Keratinocyte (primary cell): ENCODE results near the gene CUTA. TPM values are rescaled to one million over a fixed set of nuclear protein-coding genes. Genes with fewer than 3 reads are reported as not detected.

Experiments used
- DNase-seq: peaks from one replicate; pipeline ENCODE4 v3.0.0-alpha.2; 2011; ENCODE audit warnings: low read depth, missing footprints, low spot score
- FAIRE-seq: peaks from 2 replicates; lab custom pipeline; 2011; peaks lifted over from hg19 to GRCh38; lab: Jason Lieb, UNC
- H2AFZ ChIP-seq: 2 replicates; pipeline ENCODE4 v1.6.0; 2012; ENCODE audit warnings: low read length, control low read depth, inconsistent platforms; ENCODE audit not compliant: control insufficient read depth
- H3K27ac ChIP-seq: 2 replicates; pipeline ENCODE4 v1.5.1; 2011; ENCODE audit warnings: low read length; ENCODE audit not compliant: control insufficient read depth, insufficient read depth
- H3K27me3 ChIP-seq: 3 replicates; pipeline ENCODE4 v1.6.0; 2011; ENCODE audit warnings: low read length; ENCODE audit not compliant: control insufficient read depth, insufficient read depth; ENCODE audit errors: extremely low read depth
- H3K36me3 ChIP-seq, 2 experiments: 2 replicates in 1 of 2; 3 replicates in 1 of 2; pipeline ENCODE4 v1.5.1; 2011; ENCODE audit warnings: low read length in 2 of 2, mild to moderate bottlenecking in 1 of 2; ENCODE audit not compliant: control insufficient read depth in 2 of 2, insufficient read depth in 2 of 2; ENCODE audit errors: extremely low read depth in 1 of 2
- H3K4me1 ChIP-seq: 3 replicates; pipeline ENCODE4 v1.5.1; 2011; ENCODE audit warnings: low read length; ENCODE audit not compliant: control insufficient read depth, insufficient read depth; ENCODE audit errors: extremely low read depth
- H3K4me2 ChIP-seq: 3 replicates; pipeline ENCODE4 v1.6.0; 2011; ENCODE audit warnings: low read depth, low read length; ENCODE audit not compliant: control insufficient read depth, insufficient read depth; ENCODE audit errors: extremely low read depth
- H3K4me3 ChIP-seq, 3 experiments: fragments of 200-600 bp in 1 of 3; sonication (generic) in 1 of 3; 2 replicates in 2 of 3; 3 replicates in 1 of 3; pipeline ENCODE4 v1.5.1; 2011 to 2016; ENCODE audit warnings: low read length in 3 of 3, mild to moderate bottlenecking in 3 of 3, control low read depth in 2 of 3, inconsistent platforms in 1 of 3, low read depth in 1 of 3, mixed read lengths in 1 of 3, mixed run types in 1 of 3, moderate library complexity in 1 of 3; ENCODE audit not compliant: control insufficient read depth in 2 of 3, insufficient read depth in 2 of 3; ENCODE audit errors: extremely low read depth in 1 of 3
- H3K79me2 ChIP-seq: 2 replicates; pipeline ENCODE4 v1.6.0; 2012; ENCODE audit warnings: low read length; ENCODE audit not compliant: control insufficient read depth, insufficient read depth
- H3K9ac ChIP-seq: 3 replicates; pipeline ENCODE4 v1.6.0; 2011; ENCODE audit warnings: low read length; ENCODE audit not compliant: control insufficient read depth, insufficient read depth; ENCODE audit errors: extremely low read depth
- H3K9me1 ChIP-seq: 3 replicates; pipeline ENCODE4 v1.6.0; 2011; ENCODE audit warnings: low read length; ENCODE audit not compliant: control insufficient read depth, insufficient read depth; ENCODE audit errors: extremely low read depth
- H3K9me3 ChIP-seq: 2 replicates; pipeline ENCODE4 v1.5.1; 2012; ENCODE audit warnings: low read depth, low read length; ENCODE audit not compliant: control insufficient read depth
- H4K20me1 ChIP-seq: 3 replicates; pipeline ENCODE4 v1.6.0; 2011; ENCODE audit warnings: low read length; ENCODE audit not compliant: control insufficient read depth, insufficient read depth; ENCODE audit errors: extremely low read depth
- EZH2 ChIP-seq: IDR thresholded peaks from one replicate; pipeline ENCODE4 v1.6.1; 2012; ENCODE audit warnings: inconsistent platforms, mild to moderate bottlenecking, low read length, moderate library complexity
- dilution Hi-C: fragments of 300-500 bp; cut with MboI; formaldehyde crosslinking; loops from one replicate; pipeline ENCODE4 v1.7.0; 2020; ENCODE audit warnings: low sequenced_read_pairs; ENCODE audit not compliant: extremely low pct_ligation_motif_present
- polyA plus RNA-seq, 5 experiments: library from polyadenylated mRNA; depleted of rRNA in 3 of 5; stranded (reverse) in 3 of 5; stranded (forward) in 1 of 5; unstranded in 1 of 5; fragments of >200 nt; gene quantifications; 1 replicate in 1 of 5; 2 replicates in 3 of 5; 3 replicates in 1 of 5; pipeline versions ENCODE4 v1.2.1 to v1.2.3, GENCODE V29; 2011 to 2012; ENCODE audit warnings: missing spikeins in 2 of 5, low read depth in 1 of 5, low replicate concordance in 1 of 5
- TF ChIP-seq, protein P1 (sequence below), 3 experiments: IDR thresholded peaks in 1 of 3; conservative IDR thresholded peaks in 1 of 3; optimal IDR thresholded peaks in 1 of 3; 2 replicates in 2 of 3; 3 replicates in 1 of 3; pipeline versions ENCODE3 to v1.5.1; 2011; ENCODE audit warnings: low read length in 3 of 3, mild to moderate bottlenecking in 3 of 3, moderate library complexity in 2 of 3, control low read depth in 1 of 3, inconsistent platforms in 1 of 3; ENCODE audit not compliant: insufficient read depth in 2 of 3; ENCODE audit errors: extremely low read depth in 1 of 3

The CUTA gene
- polyA plus RNA-seq, 1 donor (not counting 4 experiments of a cell fraction or from before 2014, with no cell fraction given): 178 TPM

DNA sequence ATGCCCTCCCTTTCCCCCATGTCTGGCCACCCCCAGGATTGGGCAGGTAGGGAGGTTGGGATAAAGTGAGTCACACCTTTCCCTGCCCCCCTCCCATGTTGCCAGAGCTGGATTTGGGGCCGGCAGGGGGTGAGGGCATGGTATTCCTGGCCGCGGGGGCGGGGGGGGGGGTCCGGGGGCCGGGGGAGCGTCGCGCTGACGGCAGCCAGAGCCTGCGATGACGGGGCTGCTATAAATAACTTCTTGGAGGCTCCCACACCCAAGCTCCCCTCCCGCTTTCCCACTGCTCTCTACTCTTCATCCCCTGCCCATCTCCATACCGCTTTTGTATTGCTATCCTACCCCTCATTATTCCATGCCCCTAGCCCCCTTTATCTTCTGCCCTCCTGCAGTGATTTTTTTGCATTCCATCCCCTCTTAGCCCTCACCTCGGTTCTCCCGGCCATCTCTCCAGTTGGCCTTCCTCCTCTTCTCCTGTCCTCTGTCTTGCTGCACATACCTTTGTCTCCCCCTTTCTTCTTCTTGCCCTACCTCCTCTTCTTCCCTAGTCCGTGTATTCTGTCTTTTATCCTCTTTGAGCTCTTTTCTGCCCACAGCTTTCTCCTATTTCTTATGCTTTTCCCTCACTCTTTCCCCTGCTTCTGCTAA lies 15.8 kb upstream of the CUTA start:
- H3K36me3 ChIP-seq: peaks cover 7 to 14% of the 10 kb centered on the region in 2 experiments
- peaks cover 2% of the 10 kb centered on the region for H3K79me2 ChIP-seq
- no peaks in the 10 kb centered on the region for H3K9me1 ChIP-seq
- no peaks in the 10 kb centered on the region for H4K20me1 ChIP-seq
- no peak overlapping the region for H3K9ac ChIP-seq
- DNase-seq: no peak
- H3K27ac ChIP-seq: no peak overlapping the region
- H2AFZ ChIP-seq: no peak overlapping the region
- FAIRE-seq: no peak
- TF ChIP-seq, protein P1, sequence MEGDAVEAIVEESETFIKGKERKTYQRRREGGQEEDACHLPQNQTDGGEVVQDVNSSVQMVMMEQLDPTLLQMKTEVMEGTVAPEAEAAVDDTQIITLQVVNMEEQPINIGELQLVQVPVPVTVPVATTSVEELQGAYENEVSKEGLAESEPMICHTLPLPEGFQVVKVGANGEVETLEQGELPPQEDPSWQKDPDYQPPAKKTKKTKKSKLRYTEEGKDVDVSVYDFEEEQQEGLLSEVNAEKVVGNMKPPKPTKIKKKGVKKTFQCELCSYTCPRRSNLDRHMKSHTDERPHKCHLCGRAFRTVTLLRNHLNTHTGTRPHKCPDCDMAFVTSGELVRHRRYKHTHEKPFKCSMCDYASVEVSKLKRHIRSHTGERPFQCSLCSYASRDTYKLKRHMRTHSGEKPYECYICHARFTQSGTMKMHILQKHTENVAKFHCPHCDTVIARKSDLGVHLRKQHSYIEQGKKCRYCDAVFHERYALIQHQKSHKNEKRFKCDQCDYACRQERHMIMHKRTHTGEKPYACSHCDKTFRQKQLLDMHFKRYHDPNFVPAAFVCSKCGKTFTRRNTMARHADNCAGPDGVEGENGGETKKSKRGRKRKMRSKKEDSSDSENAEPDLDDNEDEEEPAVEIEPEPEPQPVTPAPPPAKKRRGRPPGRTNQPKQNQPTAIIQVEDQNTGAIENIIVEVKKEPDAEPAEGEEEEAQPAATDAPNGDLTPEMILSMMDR (optimal IDR thresholded peaks at IDR 0.05 in 1 of 3, IDR thresholded peaks at IDR 0.05 in 1 of 3, conservative IDR thresholded peaks at IDR 0.05 in 1 of 3; ENCODE audit: extremely low read depth in 1 of 3, insufficient read depth in 2 of 3, low read length in 3 of 3): no peak
- TF ChIP-seq EZH2: no peak
- peaks cover 27% of the 10 kb centered on the region for H3K4me1 ChIP-seq
- H3K9me3 ChIP-seq: no peaks in the 10 kb centered on the region
- dilution Hi-C loops: no loop called here
- H3K4me2 ChIP-seq: no peak overlapping the region
- no peaks in the 10 kb centered on the region for H3K27me3 ChIP-seq
- no peak overlapping the region for H3K4me3 ChIP-seq

DNA sequence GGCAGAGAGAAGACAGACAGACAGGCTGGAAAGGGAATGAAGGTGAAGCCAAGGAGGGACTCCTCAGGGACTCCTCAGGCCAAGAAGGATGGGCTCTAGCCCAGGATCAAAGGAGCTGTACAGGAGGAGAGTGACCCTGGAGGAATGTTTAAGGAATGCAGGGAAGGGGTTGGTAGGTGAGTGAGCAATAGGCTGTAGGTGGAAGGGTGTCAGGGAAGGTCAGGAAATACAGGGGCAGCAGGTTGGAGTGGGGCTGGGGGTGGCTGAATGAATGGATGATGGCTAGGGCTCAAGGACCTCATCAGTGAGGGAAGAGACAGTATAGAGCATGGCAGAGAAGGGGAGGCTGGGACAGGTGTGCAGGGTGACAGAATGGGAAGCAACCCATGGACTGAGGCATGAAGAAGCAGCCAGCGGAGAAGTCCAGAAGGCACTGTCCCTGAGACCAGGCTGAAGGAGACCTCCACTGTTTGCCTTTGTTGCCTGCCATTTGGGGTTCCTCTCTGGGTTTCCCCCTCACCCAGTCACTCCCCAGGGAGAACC lies 15.2 kb upstream of the CUTA start:
- DNase-seq: no peak
- no peak for FAIRE-seq
- H3K9ac ChIP-seq: no peak overlapping the region
- H2AFZ ChIP-seq: no peak overlapping the region
- peaks cover 2% of the 10 kb centered on the region for H3K79me2 ChIP-seq
- TF ChIP-seq, protein P1 (optimal IDR thresholded peaks at IDR 0.05 in 1 of 3, IDR thresholded peaks at IDR 0.05 in 1 of 3, conservative IDR thresholded peaks at IDR 0.05 in 1 of 3; ENCODE audit: extremely low read depth in 1 of 3, insufficient read depth in 2 of 3, low read length in 3 of 3): no peak
- TF ChIP-seq EZH2: no peak
- no peak overlapping the region for H3K4me2 ChIP-seq
- no peaks in the 10 kb centered on the region for H3K9me3 ChIP-seq
- no peaks in the 10 kb centered on the region for H3K9me1 ChIP-seq
- no peak overlapping the region for H3K4me3 ChIP-seq
- H4K20me1 ChIP-seq: no peaks in the 10 kb centered on the region
- dilution Hi-C loops: no loop called here
- H3K27me3 ChIP-seq: no peaks in the 10 kb centered on the region
- H3K36me3 ChIP-seq: peaks cover 3 to 10% of the 10 kb centered on the region in 2 experiments
- no peak overlapping the region for H3K27ac ChIP-seq
- H3K4me1 ChIP-seq: peaks cover 32% of the 10 kb centered on the region
